Placental epithelial cell (primary cell): ENCODE measurements around the gene ACOT6. TPM values are rescaled to one million over a fixed set of nuclear protein-coding genes. Genes with fewer than 3 reads are reported as not detected.

ENCODE experiments used
- small RNA-seq: library from RNA; depleted of rRNA; stranded (forward); fragments of <200 nt; gene quantifications from one replicate; pipeline ENCODE3, GENCODE V24; 2012
- total RNA-seq: library from RNA; depleted of rRNA; stranded (reverse); fragments of >200 nt; gene quantifications from 2 replicates; pipeline ENCODE4 v1.2.3, GENCODE V29; 2012

Gene ACOT6
- total RNA-seq: 0.39 TPM in 1 of 2 replicates, not detected in the other

GRCh38 chr14:73612339-73613045 is at the start of gene ACOT6:
TSS of gene ACOT6 (plus strand) at chr14:73612517. CDS start at chr14:73612572, 55 bp downstream.

GRCh38 chr14:73569185-73569958 is 42.9 kb upstream of the ACOT6 start, which contains the start of gene ACOT2:
TSS of gene ACOT2 (plus strand) at chr14:73569213. CDS start at chr14:73569241, 28 bp downstream.

DNA sequence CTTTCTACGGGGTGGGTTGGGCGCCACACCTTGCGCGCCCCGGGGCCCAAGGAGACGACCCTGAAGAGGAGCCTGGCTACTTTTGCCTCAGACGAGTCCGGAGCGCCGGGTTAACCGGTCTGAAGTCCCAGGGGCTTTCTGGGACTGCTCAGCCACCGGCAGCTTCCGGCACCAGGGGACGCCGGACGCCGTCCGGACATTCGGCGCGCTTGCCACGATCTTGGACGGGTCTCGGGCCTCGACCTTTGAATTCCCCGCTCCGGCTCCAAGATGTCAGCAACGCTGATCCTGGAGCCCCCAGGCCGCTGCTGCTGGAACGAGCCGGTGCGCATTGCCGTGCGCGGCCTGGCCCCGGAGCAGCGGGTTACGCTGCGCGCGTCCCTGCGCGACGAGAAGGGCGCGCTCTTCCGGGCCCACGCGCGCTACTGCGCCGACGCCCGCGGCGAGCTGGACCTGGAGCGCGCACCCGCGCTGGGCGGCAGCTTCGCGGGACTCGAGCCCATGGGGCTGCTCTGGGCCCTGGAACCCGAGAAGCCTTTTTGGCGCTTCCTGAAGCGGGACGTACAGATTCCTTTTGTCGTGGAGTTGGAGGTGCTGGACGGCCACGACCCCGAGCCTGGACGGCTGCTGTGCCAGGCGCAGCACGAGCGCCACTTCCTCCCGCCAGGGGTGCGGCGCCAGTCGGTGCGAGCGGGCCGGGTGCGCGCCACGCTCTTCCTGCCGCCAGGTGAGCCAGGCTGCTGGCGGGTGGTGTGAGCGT is 20.4 kb upstream of the ACOT6 start, which contains the start of gene ACOT4:
ACOT4 (plus strand) TSS at position 184 of the 760 bp plus-strand sequence; CDS start at position 271, 87 bp downstream.

GRCh38 chr14:73644531-73645247 is 32.4 kb downstream of the ACOT6 start, which contains the start of gene DNAL1:
TSS of gene DNAL1 (plus strand) at chr14:73644986. CDS start at chr14:73645040, 54 bp downstream.

Small RNA genes within 50 kb of the gene (small RNA-seq; reads per million reads assigned to genes)
- not detected for gene RNU6-240P

Other genes starting within 250 kb of the ACOT6 start
- 21.6 and 26.1 TPM in 2 replicates for gene NUMB, start 154.0 kb upstream of the ACOT6 start, total RNA-seq
- gene RIOX1, start 121.6 kb upstream of the ACOT6 start, total RNA-seq: 11.4 and 24.6 TPM in 2 replicates
- gene ACOT1, start 75.4 kb upstream of the ACOT6 start, total RNA-seq: 1.2 and 2.5 TPM in 2 replicates
- gene HEATR4, start 53.6 kb upstream of the ACOT6 start, total RNA-seq: under 0.01 and 0.11 TPM in 2 replicates
- 17.7 and 26.7 TPM in 2 replicates for gene ACOT2, start 43.3 kb upstream of the ACOT6 start, total RNA-seq
- 0.39 and 3.9 TPM in 2 replicates for gene ACOT4, start 20.6 kb upstream of the ACOT6 start, total RNA-seq
- gene DNAL1, start 32.5 kb downstream of the ACOT6 start, total RNA-seq: 4.7 and 12.5 TPM in 2 replicates
- 18.4 and 21.6 TPM in 2 replicates for gene PNMA1, start 101.9 kb downstream of the ACOT6 start, total RNA-seq
- gene PTGR2, start 239.3 kb downstream of the ACOT6 start, total RNA-seq: 3.1 and 3.5 TPM in 2 replicates